Measurements from ENCODE around the gene STOML1. TPM values are rescaled to one million over a fixed set of nuclear protein-coding genes. Genes with fewer than 3 reads are reported as not detected.
A peak's percentile ranks its signal among the peaks of the same experiment; 100 is the strongest.

STOML1 gene
- total RNA-seq, 4 donors from 2014 or later, result 0.75 to 14.6 (median 4.5) TPM

- no peaks in the 10 kb centered on the region for H3K9me3 ChIP-seq
- no peak overlapping the region for H3K4me3 ChIP-seq
- no peak overlapping the region for H3K27ac ChIP-seq
- WGBS, 2 donors (ENCODE audit: low coverage in 1 of 2), result 84% methylated on average over 27 of the region's 27 CpGs; no CpG with 5 or more reads in 1 of the 2 donors
- no peaks in the 10 kb centered on the region for H3K27me3 ChIP-seq
- intact Hi-C loops (cut with DNase I; ENCODE audit: low total_unique reads), result no loop called here
- H3K36me3 ChIP-seq, result no peaks in the 10 kb centered on the region
- in situ Hi-C loops (cut with MboI; ENCODE audit: low pct_ligation_motif_present in 1 of 4, low pct_unique_long_range_greater_than_20kb in 1 of 4, low sequenced_read_pairs in 3 of 4), result loop anchor here in 1 of 4 donors (25.0 kb wide), 1 partner anchor 358 kb away; no protein-coding TSS in a partner anchor
- no peak for DNase-seq
- TF ChIP-seq POLR2A (IDR thresholded peaks at IDR 0.05), result no peak
- no peak for TF ChIP-seq CTCF (IDR thresholded peaks at IDR 0.05)
- no peak for TF ChIP-seq POLR2AphosphoS5 (IDR thresholded peaks at IDR 0.05)
- no peak for TF ChIP-seq EP300 (IDR thresholded peaks at IDR 0.05; ENCODE audit: low read depth)
- H3K4me1 ChIP-seq, result peaks cover 8 to 19% (median 10%) of the 10 kb centered on the region in 4 donors
Measured at GRCh38 chr15:73954188-73955145, 37.6 kb downstream of the STOML1 start.

GRCh38 chr15:73952913-73953750 is 39.0 kb downstream of the STOML1 start:
- H3K27ac ChIP-seq, result peak overlapping the region in 2 of 4 donors; percentile 89 to 95
- in situ Hi-C loops (cut with MboI; ENCODE audit: low pct_ligation_motif_present in 1 of 4, low pct_unique_long_range_greater_than_20kb in 1 of 4, low sequenced_read_pairs in 3 of 4), result loop anchor here in 1 of 4 donors (25.0 kb wide), 1 partner anchor 359 kb away; no protein-coding TSS in a partner anchor
- WGBS, 2 donors (ENCODE audit: low coverage in 1 of 2), result 74% methylated on average over 8 of the region's 10 CpGs; no CpG with 5 or more reads in 1 of the 2 donors
- TF ChIP-seq POLR2AphosphoS5 (IDR thresholded peaks at IDR 0.05), result no peak
- TF ChIP-seq EP300 (IDR thresholded peaks at IDR 0.05; ENCODE audit: low read depth), result no peak
- TF ChIP-seq CTCF (IDR thresholded peaks at IDR 0.05), result no peak
- no peak for TF ChIP-seq POLR2A (IDR thresholded peaks at IDR 0.05)
- H3K36me3 ChIP-seq, result no peaks in the 10 kb centered on the region
- H3K27me3 ChIP-seq, result no peaks in the 10 kb centered on the region
- no peak overlapping the region for H3K4me3 ChIP-seq
- peaks cover 8 to 19% (median 10%) of the 10 kb centered on the region in 4 donors for H3K4me1 ChIP-seq
- intact Hi-C loops (cut with DNase I; ENCODE audit: low total_unique reads), result no loop called here
- no peak for DNase-seq
- H3K9me3 ChIP-seq, result no peaks in the 10 kb centered on the region

- TF ChIP-seq POLR2AphosphoS5 (IDR thresholded peaks at IDR 0.05) (no peak), EP300 (IDR thresholded peaks at IDR 0.05; ENCODE audit: low read depth) (no peak), CTCF (IDR thresholded peaks at IDR 0.05) (no peak), POLR2A (IDR thresholded peaks at IDR 0.05) (no peak)
- Histone ChIP-seq H3K4me1 (peaks cover 8 to 19% (median 10%) of the 10 kb centered on the region in 4 donors), H3K9me3 (no peaks in the 10 kb centered on the region), H3K4me3 (no peak overlapping the region), H3K36me3 (no peaks in the 10 kb centered on the region), H3K27ac (peak overlapping the region; percentile 82 to 95 (median 89)), H3K27me3 (no peaks in the 10 kb centered on the region)
- intact Hi-C loops (cut with DNase I; ENCODE audit: low total_unique reads), result no loop called here
- in situ Hi-C loops (cut with MboI; ENCODE audit: low pct_ligation_motif_present in 1 of 4, low pct_unique_long_range_greater_than_20kb in 1 of 4, low sequenced_read_pairs in 3 of 4), result loop anchor here in 1 of 4 donors (25.0 kb wide), 1 partner anchor 360 kb away; no protein-coding TSS in a partner anchor
- DNase-seq, result no peak
- 90% methylated on average over 21 of the region's 21 CpGs; no CpG with 5 or more reads in 1 of the 2 donors for WGBS, 2 donors (ENCODE audit: low coverage in 1 of 2)
Measured at GRCh38 chr15:73952171-73952912, 39.8 kb downstream of the STOML1 start.
